ENCODE data around the gene ING5. TPM values are rescaled to one million over a fixed set of nuclear protein-coding genes. Genes with fewer than 3 reads are reported as not detected.
"Not testable (repeated sequence)": the region's sequence is repeated elsewhere in the genome, so short reads cannot be mapped to it uniquely, and the experiment has no call there.

ING5 gene
- total and polyA plus RNA-seq, 8 donors = 19.9 to 160 (median 32.4) TPM

GRCh38 chr2:241742320-241742939 lies 40.6 kb downstream of the ING5 start:
- intact Hi-C loops (cut with DNase I; ENCODE audit: low total_unique reads) = no loop called here
- no peak for TF ChIP-seq POLR2A (IDR thresholded peaks at IDR 0.05)
- TF ChIP-seq CTCF (IDR thresholded peaks at IDR 0.05) = no peak
- TF ChIP-seq EP300 (IDR thresholded peaks at IDR 0.05) = no peak
- no peak for TF ChIP-seq POLR2AphosphoS5 (IDR thresholded peaks at IDR 0.05)
- WGBS, 5 donors = 93 to 98% (median 98%) methylated on average over 22 to 28 of the region's 28 CpGs
- Histone ChIP-seq H3K9me3 (no peaks in the 10 kb centered on the region), H3K4me1 (peaks cover 0 to 25% (median 0%) of the 10 kb centered on the region in 4 donors), H3K27ac (no peak overlapping the region), H3K36me3 (peaks cover 15 to 62% (median 46%) of the 10 kb centered on the region in 4 donors), H3K4me3 (no peak overlapping the region), H3K27me3 (no peaks in the 10 kb centered on the region)
- no peak for DNase-seq

- H3K27me3 ChIP-seq; DNase-seq; intact Hi-C loops (cut with DNase I; ENCODE audit: low total_unique reads); H3K4me3 ChIP-seq; H3K9me3 ChIP-seq; H3K27ac ChIP-seq: not testable (repeated sequence)
- H3K36me3 ChIP-seq = peaks cover 15 to 67% (median 51%) of the 10 kb centered on the region in 4 donors
- WGBS, 5 donors = 87 to 95% (median 93%) methylated on average over 11 to 15 of the region's 15 CpGs
- peaks cover 0 to 25% (median 0%) of the 10 kb centered on the region in 4 donors for H3K4me1 ChIP-seq
Measured at GRCh38 chr2:241743008-241743407, 41.2 kb downstream of the ING5 start.

DNA sequence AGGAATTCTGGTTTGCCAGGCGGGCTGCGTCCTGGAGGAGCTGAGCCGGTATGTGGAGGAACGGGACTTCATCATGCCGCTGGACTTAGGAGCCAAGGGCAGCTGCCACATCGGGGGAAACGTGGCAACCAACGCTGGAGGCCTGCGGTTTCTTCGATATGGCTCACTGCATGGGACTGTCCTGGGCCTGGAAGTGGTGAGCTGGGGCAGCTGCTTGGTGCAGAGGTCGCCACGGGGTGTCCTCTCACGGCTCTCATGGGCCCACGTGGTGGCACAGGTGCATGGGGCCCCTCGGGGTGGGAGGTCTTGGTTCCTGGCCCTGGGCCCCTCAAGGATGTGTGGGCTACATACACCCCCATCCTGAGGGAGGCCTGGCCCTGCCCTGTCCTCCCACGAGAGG lies 41.8 kb downstream of the ING5 start:
- Histone ChIP-seq H3K9me3 (no peaks in the 10 kb centered on the region), H3K36me3 (peaks cover 15 to 69% (median 55%) of the 10 kb centered on the region in 4 donors), H3K4me3 (no peak overlapping the region), H3K27me3 (no peaks in the 10 kb centered on the region), H3K4me1 (peaks cover 0 to 25% (median 0%) of the 10 kb centered on the region in 4 donors), H3K27ac (no peak overlapping the region)
- intact Hi-C loops (cut with DNase I; ENCODE audit: low total_unique reads) = no loop called here
- TF ChIP-seq EP300 (IDR thresholded peaks at IDR 0.05) (no peak), POLR2A (IDR thresholded peaks at IDR 0.05) (no peak), CTCF (IDR thresholded peaks at IDR 0.05) (no peak), POLR2AphosphoS5 (IDR thresholded peaks at IDR 0.05) (no peak)
- no peak for DNase-seq
- 88 to 96% (median 95%) methylated on average over 12 to 16 of the region's 16 CpGs for WGBS, 5 donors

GRCh38 chr2:241744028-241744754 lies 42.4 kb downstream of the ING5 start:
- 92 to 96% (median 93%) methylated on average over 6 to 24 of the region's 24 CpGs for WGBS, 5 donors
- no peak for DNase-seq
- Histone ChIP-seq H3K9me3 (no peaks in the 10 kb centered on the region), H3K27ac (no peak overlapping the region), H3K4me3 (no peak overlapping the region), H3K36me3 (peaks cover 15 to 71% (median 60%) of the 10 kb centered on the region in 4 donors), H3K27me3 (no peaks in the 10 kb centered on the region), H3K4me1 (peaks cover 0 to 25% (median 0%) of the 10 kb centered on the region in 4 donors)
- intact Hi-C loops (cut with DNase I; ENCODE audit: low total_unique reads) = no loop called here
- TF ChIP-seq CTCF (IDR thresholded peaks at IDR 0.05) (no peak), POLR2A (IDR thresholded peaks at IDR 0.05) (no peak), EP300 (IDR thresholded peaks at IDR 0.05) (no peak), POLR2AphosphoS5 (IDR thresholded peaks at IDR 0.05) (no peak)
